Motor neuron (in vitro differentiated cells): ENCODE results near the gene USP31. TPM values are rescaled to one million over a fixed set of nuclear protein-coding genes. Genes with fewer than 3 reads are reported as not detected.
"Not testable (repeated sequence)": the region's sequence is repeated elsewhere in the genome, so short reads cannot be mapped to it uniquely, and the experiment has no call there.

Experiments
- ATAC-seq, 8 experiments: fragments of 200-7000 bp; cut with Tn5 transposase; replicated peaks in 6 of 8; 2 replicates each; pipeline ENCODE4 v1.8.0; 2021; ENCODE audit warnings: mild to moderate bottlenecking in 8 of 8, moderate library complexity in 8 of 8
- H3K27ac ChIP-seq, 2 donors: fragments of 250-450 bp; sonication (Bioruptor Pico); 2 replicates each; pipeline ENCODE4 v1.9.0; 2021; ENCODE audit warnings: antibody characterized with exemption in 2 of 2, mild to moderate bottlenecking in 2 of 2, moderate library complexity in 1 of 2
- H3K4me1 ChIP-seq, 2 donors: fragments of 250-450 bp; sonication (Bioruptor Pico); replicated peaks in 1 of 2; 2 replicates each; pipeline ENCODE4 v1.6.1; 2021; ENCODE audit warnings: antibody characterized with exemption in 2 of 2, mild to moderate bottlenecking in 2 of 2, moderate library complexity in 1 of 2
- H3K4me3 ChIP-seq, 5 donors: fragments of 250-450 bp; sonication (Bioruptor Pico); 2 replicates each; pipeline ENCODE4 v1.9.0; 2021; ENCODE audit warnings: antibody characterized with exemption in 5 of 5, mild to moderate bottlenecking in 5 of 5, moderate library complexity in 4 of 5
- WGBS, 10 experiments: fragments of 450-650 bp; shearing (Covaris generic); methylation state at CpG; one replicate each; pipeline ENCODE4 v1.0.0; 2022; 5-methylcytosine and 5-hydroxymethylcytosine counted together
- in situ Hi-C, 9 experiments: fragments of 400-800 bp; cut with MboI; loops; one replicate each; pipeline ENCODE4 v1.15.0; 2021; ENCODE audit warnings: low sequenced_read_pairs in 9 of 9, low pct_unique_long_range_greater_than_20kb in 2 of 9; ENCODE audit not compliant: unreplicated experiment in 9 of 9
- total RNA-seq, 8 experiments: library from RNA; unstranded; fragments of 300-600 nt; gene quantifications; 2 replicates each; pipeline versions ENCODE4 v1.2.3 to v1.2.4, GENCODE V29; 2022

USP31 gene
- total RNA-seq, 8 experiments from 2014 or later: 4.9 to 11.8 (median 9.5) TPM

DNA sequence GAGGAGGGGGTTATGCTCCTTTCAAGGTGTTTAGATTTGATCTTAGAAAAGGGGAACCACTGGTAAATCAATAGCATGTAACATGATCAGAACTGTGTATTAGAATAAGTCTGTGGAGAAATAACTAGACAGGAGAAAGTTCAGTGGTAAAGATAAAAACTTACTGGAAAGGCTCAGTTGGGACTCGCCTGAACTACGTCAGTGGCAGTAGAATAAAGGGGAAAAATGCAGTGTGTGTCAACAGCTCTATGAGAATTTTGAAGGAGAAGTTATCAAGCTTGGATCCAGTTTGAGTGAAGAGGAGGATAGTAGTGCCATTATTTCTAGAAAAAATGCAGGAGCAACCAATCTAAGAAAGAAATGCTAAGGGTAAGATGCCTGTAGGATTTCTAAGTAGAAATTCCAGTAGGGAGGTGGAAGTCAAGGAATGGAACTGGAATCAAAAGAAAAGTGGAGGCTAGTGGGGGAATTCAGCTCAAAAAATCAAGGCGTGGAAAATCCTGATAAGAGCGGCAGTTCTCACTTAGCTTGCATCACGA, 48.2 kb downstream of the USP31 start:
- ATAC-seq: no peak
- Histone ChIP-seq H3K4me1 (no peaks in the 10 kb centered on the region), H3K27ac (no peak overlapping the region), H3K4me3 (no peak overlapping the region)
- WGBS, 10 experiments: 90 to 100% (median 97%) methylated on average over 2 to 4 of the region's 5 CpGs
- in situ Hi-C loops: no loop called here

GRCh38 chr16:23096450-23096849, 52.8 kb downstream of the USP31 start:
- H3K27ac ChIP-seq, ATAC-seq, H3K4me1 ChIP-seq, H3K4me3 ChIP-seq, in situ Hi-C loops: not testable (repeated sequence)
- 64 to 100% (median 83%) methylated on average over 1 of the region's 2 CpGs; no CpG with 5 or more reads in 1 of the 10 experiments for WGBS, 10 experiments

DNA sequence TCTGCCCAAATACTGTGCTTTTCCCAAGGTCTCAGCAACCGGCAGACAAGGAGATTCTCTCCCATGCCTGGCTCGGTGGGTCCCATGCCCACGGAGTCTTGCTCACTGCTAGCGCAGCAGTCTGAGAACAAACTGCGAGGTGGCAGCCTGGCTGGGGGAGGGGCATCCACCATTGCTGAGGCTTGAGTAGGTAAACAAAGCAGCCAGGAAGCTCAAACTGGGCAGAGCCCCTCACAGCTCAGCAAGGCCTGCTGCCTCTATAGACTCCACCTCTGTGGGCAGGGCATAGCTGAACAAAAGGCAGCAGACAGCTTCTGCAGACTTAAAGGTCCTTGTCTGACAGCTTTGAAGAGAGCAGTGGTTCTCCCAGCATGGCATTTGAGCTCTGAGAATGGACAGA, 55.1 kb downstream of the USP31 start:
- H3K4me3 ChIP-seq, H3K4me1 ChIP-seq, in situ Hi-C loops, ATAC-seq, H3K27ac ChIP-seq: not testable (repeated sequence)
- WGBS, 10 experiments: 0 to 82% (median 80%) methylated on average over 1 to 2 of the region's 5 CpGs; no CpG with 5 or more reads in 6 of the 10 experiments

DNA sequence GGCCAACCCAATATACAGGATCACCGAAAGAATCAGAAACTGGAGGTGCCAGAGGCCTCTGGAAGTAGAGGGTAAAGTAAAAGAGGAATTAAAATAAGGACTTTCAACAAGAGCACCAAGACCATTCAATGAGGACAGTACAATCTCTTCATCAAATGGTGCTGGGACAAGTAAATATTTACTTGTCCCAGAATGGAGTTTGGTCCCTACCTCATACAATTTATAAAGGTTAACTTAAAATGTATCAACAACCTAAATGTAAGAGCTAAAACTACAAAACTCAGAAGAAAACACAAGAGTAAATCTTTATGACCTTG, 56.5 kb downstream of the USP31 start:
- no peak for ATAC-seq
- Histone ChIP-seq H3K4me1 (no peaks in the 10 kb centered on the region), H3K27ac (no peak overlapping the region), H3K4me3 (no peak overlapping the region)
- 86 to 100% (median 100%) methylated on average over 1 of the region's 1 CpG; no CpG with 5 or more reads in 1 of the 10 experiments for WGBS, 10 experiments
- in situ Hi-C loops: no loop called here

DNA sequence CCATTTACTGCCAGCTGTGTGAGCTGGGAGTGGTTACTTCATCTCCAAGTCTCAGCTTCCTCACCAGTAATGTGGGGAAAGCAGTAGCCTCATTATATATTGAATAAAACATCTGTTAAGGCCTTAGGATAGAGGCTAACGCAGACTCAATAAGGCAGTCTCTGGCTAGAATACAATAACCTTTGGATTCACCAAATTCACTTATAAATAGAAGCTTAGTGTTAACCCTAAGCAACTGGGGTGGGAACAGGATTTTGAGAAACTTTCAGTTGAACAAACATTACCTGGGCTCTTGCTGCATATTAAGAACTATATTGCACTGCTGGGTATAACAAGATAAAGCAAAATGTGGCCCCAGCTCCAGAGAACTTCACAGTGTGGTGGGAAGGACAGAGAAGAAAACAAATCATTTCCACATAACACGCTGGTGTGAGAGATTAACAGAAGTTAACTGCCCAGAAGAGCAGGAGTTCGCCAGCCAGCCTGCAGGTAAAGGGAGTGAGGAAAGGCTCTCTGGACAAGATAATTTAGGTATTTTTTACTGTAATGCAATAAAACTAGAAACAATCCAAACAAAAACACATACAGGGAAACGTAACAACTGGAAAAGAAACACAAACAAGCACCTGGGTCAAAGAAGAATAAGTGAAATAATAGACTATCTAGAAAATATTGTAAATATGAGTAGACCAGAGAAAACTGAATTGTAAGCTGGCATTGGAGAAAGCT, 57.0 kb downstream of the USP31 start:
- H3K27ac ChIP-seq: no peak overlapping the region
- no peak for ATAC-seq
- 80 to 100% (median 95%) methylated on average over 1 to 4 of the region's 4 CpGs for WGBS, 10 experiments
- H3K4me1 ChIP-seq: no peaks in the 10 kb centered on the region
- H3K4me3 ChIP-seq: no peak overlapping the region
- in situ Hi-C loops: no loop called here

- ATAC-seq: no peak
- no peaks in the 10 kb centered on the region for H3K4me1 ChIP-seq
- WGBS, 10 experiments: 67 to 100% (median 93%) methylated on average over 2 to 8 of the region's 8 CpGs; no CpG with 5 or more reads in 1 of the 10 experiments
- in situ Hi-C loops: no loop called here
- H3K4me3 ChIP-seq: no peak overlapping the region
- no peak overlapping the region for H3K27ac ChIP-seq
Observed at GRCh38 chr16:23089111-23089510, 60.1 kb downstream of the USP31 start.

DNA sequence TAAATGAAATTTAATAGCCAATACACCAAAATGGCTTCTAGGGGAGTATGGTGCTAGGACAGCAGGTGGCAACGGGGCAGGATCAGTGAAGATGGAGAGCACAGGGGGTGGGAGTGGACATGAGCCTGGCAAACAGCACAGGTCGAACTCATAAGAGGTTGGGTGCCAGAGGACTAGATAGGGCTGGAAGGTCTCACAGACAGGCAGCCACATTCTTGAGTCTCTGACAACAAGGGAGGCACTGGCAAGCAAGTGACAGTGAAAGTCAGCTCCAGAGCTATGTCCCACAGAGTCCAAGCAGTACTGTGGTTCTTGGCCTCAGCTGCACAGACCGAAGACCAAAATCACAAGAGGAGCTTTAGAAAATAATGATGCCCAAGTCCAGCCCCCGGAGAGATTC, 61.2 kb downstream of the USP31 start:
- WGBS, 10 experiments: 31 to 100% (median 100%) methylated on average over 1 to 3 of the region's 4 CpGs; no CpG with 5 or more reads in 5 of the 10 experiments

DNA sequence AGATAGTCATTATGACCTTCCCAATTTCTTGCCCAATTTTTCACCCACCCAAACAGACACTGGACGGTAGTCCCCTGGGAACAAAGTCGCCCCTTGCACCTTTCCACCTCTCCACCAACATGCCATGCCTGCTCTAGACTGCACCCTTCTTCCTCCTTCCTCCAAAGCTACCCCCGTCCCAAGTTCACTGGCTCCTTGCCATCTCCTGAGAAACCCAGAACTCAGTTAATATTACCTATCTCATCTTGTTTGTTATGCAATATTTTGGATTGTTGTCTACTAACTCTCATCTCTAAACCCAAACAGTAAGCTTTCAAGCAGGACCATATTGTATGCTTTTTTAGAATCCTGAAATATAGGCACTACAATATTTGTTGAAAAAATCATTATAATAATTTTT, 63.3 kb downstream of the USP31 start:
- Histone ChIP-seq H3K27ac (no peak overlapping the region), H3K4me1 (no peaks in the 10 kb centered on the region), H3K4me3 (no peak overlapping the region)
- ATAC-seq: no peak
- in situ Hi-C loops: no loop called here
- WGBS, 10 experiments: 80 to 100% (median 88%) methylated on average over 1 to 3 of the region's 3 CpGs; no CpG with 5 or more reads in 4 of the 10 experiments

More for the DNA sequence above, 61.2 kb downstream of the USP31 start:
- H3K4me1 ChIP-seq: no peaks in the 10 kb centered on the region
- no peak overlapping the region for H3K27ac ChIP-seq
- in situ Hi-C loops: no loop called here
- no peak overlapping the region for H3K4me3 ChIP-seq
- ATAC-seq: no peak

- no peak for ATAC-seq
- WGBS, 10 experiments: 74 to 100% (median 96%) methylated on average over 1 to 9 of the region's 9 CpGs
- in situ Hi-C loops: no loop called here
- no peaks in the 10 kb centered on the region for H3K4me1 ChIP-seq
- H3K27ac ChIP-seq: no peak overlapping the region
- H3K4me3 ChIP-seq: no peak overlapping the region
Observed at GRCh38 chr16:23082161-23082788, 67.0 kb downstream of the USP31 start.

- Histone ChIP-seq H3K27ac (no peak overlapping the region), H3K4me1 (no peaks in the 10 kb centered on the region), H3K4me3 (no peak overlapping the region)
- WGBS, 10 experiments: 0 to 100% (median 71%) methylated on average over 1 to 6 of the region's 6 CpGs; no CpG with 5 or more reads in 4 of the 10 experiments
- ATAC-seq: peak in 5 of 8 experiments; percentile 27 to 91 (median 37)
- in situ Hi-C loops: no loop called here
Observed at GRCh38 chr16:23081675-23082119, 67.6 kb downstream of the USP31 start.

- Histone ChIP-seq H3K4me3 (no peak overlapping the region), H3K27ac (no peak overlapping the region), H3K4me1 (no peaks in the 10 kb centered on the region)
- no peak for ATAC-seq
- in situ Hi-C loops: no loop called here
- 50 to 100% (median 96%) methylated on average over 1 to 3 of the region's 3 CpGs; no CpG with 5 or more reads in 2 of the 10 experiments for WGBS, 10 experiments
Observed at GRCh38 chr16:23080747-23081146, 68.5 kb downstream of the USP31 start.

GRCh38 chr16:23080329-23080728, 68.9 kb downstream of the USP31 start:
- Histone ChIP-seq H3K4me1 (no peaks in the 10 kb centered on the region), H3K27ac (no peak overlapping the region), H3K4me3 (no peak overlapping the region)
- WGBS, 10 experiments: 86 to 100% (median 100%) methylated on average over 1 of the region's 1 CpG; no CpG with 5 or more reads in 5 of the 10 experiments
- in situ Hi-C loops: no loop called here
- ATAC-seq: no peak

GRCh38 chr16:23079675-23080301, 69.5 kb downstream of the USP31 start:
- ATAC-seq: peak in 2 of 8 experiments; percentile 38 to 90
- in situ Hi-C loops: no loop called here
- Histone ChIP-seq H3K27ac (no peak overlapping the region), H3K4me3 (no peak overlapping the region), H3K4me1 (no peaks in the 10 kb centered on the region)
- 89 to 100% (median 97%) methylated on average over 1 to 10 of the region's 13 CpGs; no CpG with 5 or more reads in 2 of the 10 experiments for WGBS, 10 experiments
